ENCODE results near the gene RIMS1. TPM values are rescaled to one million over a fixed set of nuclear protein-coding genes. Genes with fewer than 3 reads are reported as not detected.

RIMS1 gene
- total and polyA plus RNA-seq, 4 donors: 0.14 to 5.7 (median 1.6) TPM

DNA sequence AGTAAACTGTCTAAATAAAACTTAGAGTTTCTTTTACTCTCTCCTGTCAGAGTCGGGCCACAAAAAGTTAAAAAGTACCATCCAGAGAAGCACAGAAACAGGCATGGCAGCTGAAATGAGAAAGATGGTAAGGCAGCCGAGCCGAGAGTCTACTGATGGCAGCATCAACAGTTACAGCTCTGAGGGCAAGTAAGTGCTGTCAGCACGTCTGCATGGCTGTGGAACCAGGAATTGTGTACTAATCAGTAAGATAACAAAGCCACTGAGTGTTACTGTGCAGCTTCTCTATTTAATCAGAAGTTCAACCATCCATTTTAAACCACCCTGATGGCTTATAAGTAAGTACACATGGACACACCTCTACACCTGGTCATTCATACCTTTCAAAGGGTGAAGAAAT is 504.2 kb downstream of the RIMS1 start:
- DNase-seq (no peak), ATAC-seq (ENCODE audit: insufficient read depth, low FRiP score) (no peak)
- H3K9ac ChIP-seq (ENCODE audit: insufficient read depth in 1 of 2, low read length in 2 of 2): no peak overlapping the region
- no peak overlapping the region for H3K4me3 ChIP-seq
- WGBS, 2 donors: 84 to 86% methylated on average over 4 of the region's 4 CpGs
- H3K36me3 ChIP-seq (ENCODE audit: control insufficient read depth in 4 of 4, insufficient read depth in 4 of 4, low read length in 4 of 4): no peaks in the 10 kb centered on the region
- TF ChIP-seq, protein P1, sequence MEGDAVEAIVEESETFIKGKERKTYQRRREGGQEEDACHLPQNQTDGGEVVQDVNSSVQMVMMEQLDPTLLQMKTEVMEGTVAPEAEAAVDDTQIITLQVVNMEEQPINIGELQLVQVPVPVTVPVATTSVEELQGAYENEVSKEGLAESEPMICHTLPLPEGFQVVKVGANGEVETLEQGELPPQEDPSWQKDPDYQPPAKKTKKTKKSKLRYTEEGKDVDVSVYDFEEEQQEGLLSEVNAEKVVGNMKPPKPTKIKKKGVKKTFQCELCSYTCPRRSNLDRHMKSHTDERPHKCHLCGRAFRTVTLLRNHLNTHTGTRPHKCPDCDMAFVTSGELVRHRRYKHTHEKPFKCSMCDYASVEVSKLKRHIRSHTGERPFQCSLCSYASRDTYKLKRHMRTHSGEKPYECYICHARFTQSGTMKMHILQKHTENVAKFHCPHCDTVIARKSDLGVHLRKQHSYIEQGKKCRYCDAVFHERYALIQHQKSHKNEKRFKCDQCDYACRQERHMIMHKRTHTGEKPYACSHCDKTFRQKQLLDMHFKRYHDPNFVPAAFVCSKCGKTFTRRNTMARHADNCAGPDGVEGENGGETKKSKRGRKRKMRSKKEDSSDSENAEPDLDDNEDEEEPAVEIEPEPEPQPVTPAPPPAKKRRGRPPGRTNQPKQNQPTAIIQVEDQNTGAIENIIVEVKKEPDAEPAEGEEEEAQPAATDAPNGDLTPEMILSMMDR (IDR thresholded peaks at IDR 0.05; ENCODE audit: control extremely low read depth, extremely low read depth): no peak
- no peak overlapping the region for H3K27ac ChIP-seq (ENCODE audit: low read depth in 1 of 2, low read length in 1 of 2)
- peaks cover 0 to 2% (median 0%) of the 10 kb centered on the region in 4 donors for H3K9me3 ChIP-seq (ENCODE audit: control insufficient read depth in 4 of 4, insufficient read depth in 3 of 4, low read length in 3 of 4)
- H3K4me1 ChIP-seq (ENCODE audit: control insufficient read depth in 5 of 5, insufficient read depth in 5 of 5, low read length in 5 of 5): no peaks in the 10 kb centered on the region
- H3K27me3 ChIP-seq (ENCODE audit: control insufficient read depth in 3 of 3, insufficient read depth in 3 of 3, low read length in 2 of 3): no peaks in the 10 kb centered on the region

DNA sequence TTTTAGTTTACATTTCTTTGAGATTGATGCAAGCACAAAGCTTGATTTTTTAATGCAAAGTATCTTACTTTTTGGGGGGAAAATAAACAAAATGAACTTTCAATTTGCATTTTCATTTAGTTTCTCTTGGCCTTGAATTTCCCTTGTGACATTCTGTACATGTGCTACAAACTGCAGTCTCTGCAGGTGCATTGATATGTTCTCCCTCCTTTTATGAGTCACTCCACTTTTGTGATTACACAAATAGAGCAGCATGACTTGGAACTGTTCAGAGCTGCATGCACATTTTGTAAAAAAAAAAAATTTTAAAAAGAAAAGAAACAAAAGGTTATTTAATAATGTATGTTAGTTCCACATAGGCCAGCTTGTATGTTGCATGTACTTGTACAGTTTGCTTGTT is 515.5 kb downstream of the RIMS1 start:
- no peak for DNase-seq
- TF ChIP-seq, protein P1 (IDR thresholded peaks at IDR 0.05; ENCODE audit: control extremely low read depth, extremely low read depth): no peak

DNA sequence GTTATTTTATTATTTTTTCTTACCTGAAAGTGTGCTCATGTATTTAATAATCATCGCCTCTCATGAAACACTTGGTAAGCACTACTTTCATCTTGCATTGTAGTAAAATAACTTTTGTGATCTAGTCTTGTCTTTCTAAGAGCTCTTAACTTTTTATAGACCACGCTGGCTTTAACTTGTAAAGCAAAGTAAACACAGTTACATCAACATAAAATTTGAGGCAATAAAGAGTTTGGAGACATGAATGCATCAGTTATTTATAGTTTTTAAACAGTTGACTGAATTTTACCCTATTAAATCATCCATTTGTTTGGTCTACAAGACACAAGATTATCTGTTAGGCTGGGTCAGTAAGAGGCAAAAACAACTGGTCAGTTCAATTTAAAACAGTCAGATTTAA is 517.1 kb downstream of the RIMS1 start:
- WGBS, 2 donors: 71 to 83% methylated on average over 2 of the region's 2 CpGs

More for the DNA sequence above, 515.5 kb downstream of the RIMS1 start:
- ATAC-seq (ENCODE audit: insufficient read depth, low FRiP score): no peak
- Histone ChIP-seq H3K36me3 (ENCODE audit: control insufficient read depth in 4 of 4, insufficient read depth in 4 of 4, low read length in 4 of 4) (no peaks in the 10 kb centered on the region), H3K27ac (ENCODE audit: low read depth in 1 of 2, low read length in 1 of 2) (no peak overlapping the region), H3K9ac (ENCODE audit: insufficient read depth in 1 of 2, low read length in 2 of 2) (no peak overlapping the region), H3K9me3 (ENCODE audit: control insufficient read depth in 4 of 4, insufficient read depth in 3 of 4, low read length in 3 of 4) (no peaks in the 10 kb centered on the region), H3K27me3 (ENCODE audit: control insufficient read depth in 3 of 3, insufficient read depth in 3 of 3, low read length in 2 of 3) (no peaks in the 10 kb centered on the region), H3K4me3 (no peak overlapping the region), H3K4me1 (ENCODE audit: control insufficient read depth in 5 of 5, insufficient read depth in 5 of 5, low read length in 5 of 5) (no peaks in the 10 kb centered on the region)

DNA sequence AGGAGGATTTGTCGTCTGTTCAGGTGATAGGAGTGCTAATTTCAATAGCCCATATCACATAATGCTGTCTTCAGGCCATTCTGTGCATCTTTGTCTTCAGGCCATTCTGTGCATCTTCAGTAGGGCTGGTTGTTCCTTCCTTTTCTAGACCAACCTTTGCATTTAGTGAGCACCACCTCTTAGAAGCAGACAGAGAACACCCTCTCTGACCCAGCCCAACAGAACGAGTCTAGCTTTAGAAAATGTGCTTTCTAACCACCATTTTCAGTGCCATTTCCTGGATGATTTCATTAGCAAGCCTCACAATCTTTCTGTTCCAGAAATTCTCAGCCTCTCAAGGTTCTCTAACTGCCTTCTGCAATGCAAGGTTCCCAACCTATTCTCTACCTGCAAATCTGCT is 520.2 kb downstream of the RIMS1 start:
- 63 to 71% methylated on average over 2 of the region's 2 CpGs for WGBS, 2 donors
- Histone ChIP-seq H3K9ac (ENCODE audit: insufficient read depth in 1 of 2, low read length in 2 of 2) (no peak overlapping the region), H3K9me3 (ENCODE audit: control insufficient read depth in 4 of 4, insufficient read depth in 3 of 4, low read length in 3 of 4) (no peaks in the 10 kb centered on the region), H3K27me3 (ENCODE audit: control insufficient read depth in 3 of 3, insufficient read depth in 3 of 3, low read length in 2 of 3) (no peaks in the 10 kb centered on the region), H3K4me1 (ENCODE audit: control insufficient read depth in 5 of 5, insufficient read depth in 5 of 5, low read length in 5 of 5) (no peaks in the 10 kb centered on the region), H3K36me3 (ENCODE audit: control insufficient read depth in 4 of 4, insufficient read depth in 4 of 4, low read length in 4 of 4) (no peaks in the 10 kb centered on the region), H3K4me3 (no peak overlapping the region), H3K27ac (ENCODE audit: low read depth in 1 of 2, low read length in 1 of 2) (no peak overlapping the region)
- no peak for ATAC-seq (ENCODE audit: insufficient read depth, low FRiP score)
- TF ChIP-seq, protein P1 (IDR thresholded peaks at IDR 0.05; ENCODE audit: control extremely low read depth, extremely low read depth): no peak
- no peak for DNase-seq

More for the DNA sequence above, 517.1 kb downstream of the RIMS1 start:
- no peaks in the 10 kb centered on the region for H3K27me3 ChIP-seq (ENCODE audit: control insufficient read depth in 3 of 3, insufficient read depth in 3 of 3, low read length in 2 of 3)
- no peak overlapping the region for H3K27ac ChIP-seq (ENCODE audit: low read depth in 1 of 2, low read length in 1 of 2)
- H3K9me3 ChIP-seq (ENCODE audit: control insufficient read depth in 4 of 4, insufficient read depth in 3 of 4, low read length in 3 of 4): no peaks in the 10 kb centered on the region
- DNase-seq (no peak), ATAC-seq (ENCODE audit: insufficient read depth, low FRiP score) (no peak)
- TF ChIP-seq, protein P1 (IDR thresholded peaks at IDR 0.05; ENCODE audit: control extremely low read depth, extremely low read depth): no peak
- no peaks in the 10 kb centered on the region for H3K36me3 ChIP-seq (ENCODE audit: control insufficient read depth in 4 of 4, insufficient read depth in 4 of 4, low read length in 4 of 4)
- no peaks in the 10 kb centered on the region for H3K4me1 ChIP-seq (ENCODE audit: control insufficient read depth in 5 of 5, insufficient read depth in 5 of 5, low read length in 5 of 5)
- H3K9ac ChIP-seq (ENCODE audit: insufficient read depth in 1 of 2, low read length in 2 of 2): no peak overlapping the region
- no peak overlapping the region for H3K4me3 ChIP-seq
